Upper lobe of right lung (tissue), 1 donor: ENCODE data around the gene ATF7IP. TPM values are rescaled to one million over a fixed set of nuclear protein-coding genes. Genes with fewer than 3 reads are reported as not detected.

Experiments
- ATAC-seq: fragments of 200-7000 bp; cut with Tn5 transposase; one replicate; pipeline ENCODE4 v1.9.1; 2020; ENCODE audit warnings: mild to moderate bottlenecking, moderate library complexity
- DNase-seq: peaks from one replicate; pipeline ENCODE4 v3.0.0-alpha.2; 2020
- H3K27ac ChIP-seq: fragments of 200-600 bp; one replicate; pipeline ENCODE4 v1.8.0; 2022
- H3K27me3 ChIP-seq: fragments of 200-600 bp; one replicate; pipeline ENCODE4 v1.8.0; 2022; ENCODE audit warnings: mild to moderate bottlenecking
- H3K36me3 ChIP-seq: fragments of 200-600 bp; one replicate; pipeline ENCODE4 v1.8.0; 2022
- H3K4me1 ChIP-seq: fragments of 200-600 bp; one replicate; pipeline ENCODE4 v1.8.0; 2022
- H3K4me3 ChIP-seq: fragments of 200-600 bp; one replicate; pipeline ENCODE4 v1.8.0; 2022; ENCODE audit warnings: mild to moderate bottlenecking
- H3K9me3 ChIP-seq: fragments of 200-600 bp; one replicate; pipeline ENCODE4 v1.8.0; 2022
- intact Hi-C: fragments of 100-400 bp; cut with DNase I; formaldehyde crosslinking; loops from one replicate; pipeline ENCODE4 v1.11.0; 2022
- total RNA-seq: library from RNA; stranded (reverse); fragmentation: NEBNext Ultra II Directional; extraction: Animal tissue kit (Norgen Biotek cat#: 25700); gene quantifications from one replicate; pipeline ENCODE4 v1.2.1, GENCODE V29; 2021
- TF ChIP-seq, protein P1 (sequence below): fragments of 200-600 bp; IDR thresholded peaks from one replicate; pipeline ENCODE4 v1.8.0; 2022; ENCODE audit warnings: antibody characterized with exemption
- donor health status: DM: no; HTN: yes; CAD: no; lungs with severe emphysema.

Gene ATF7IP
- total RNA-seq, 1 donor from 2014 or later = 64.0 TPM

DNA sequence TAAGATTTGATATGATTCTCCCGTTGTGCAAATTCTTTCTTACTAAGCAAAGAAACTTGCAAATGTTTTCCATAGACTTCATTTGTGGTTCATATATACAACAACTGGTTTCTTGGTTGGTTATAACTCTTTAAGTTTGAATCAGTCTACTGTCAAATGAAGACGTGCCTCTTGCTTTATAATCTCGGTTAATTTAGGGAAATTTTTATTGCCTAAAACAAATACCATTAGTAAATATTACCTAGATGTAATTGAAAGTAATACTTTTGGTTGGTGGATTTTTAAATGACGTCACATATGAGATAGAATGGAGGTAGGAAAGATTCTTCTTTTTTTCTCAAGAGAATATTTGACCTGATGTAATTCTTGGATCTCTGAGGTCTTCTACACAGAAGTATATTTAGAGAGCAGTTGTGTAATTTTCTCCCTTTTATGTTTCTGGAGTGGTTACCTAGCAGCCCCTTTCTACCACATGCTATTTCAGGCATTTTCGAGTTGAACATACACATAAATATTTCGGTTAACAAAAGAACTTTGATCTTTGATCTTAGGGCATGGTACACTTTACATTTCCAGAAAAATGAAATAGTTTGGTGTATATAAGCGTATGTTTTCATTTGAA is 1.7 kb downstream of the ATF7IP start:
- no peaks in the 10 kb centered on the region for H3K27me3 ChIP-seq
- H3K4me1 ChIP-seq = peaks cover 3% of the 10 kb centered on the region
- no peak for ATAC-seq
- TF ChIP-seq, protein P1, sequence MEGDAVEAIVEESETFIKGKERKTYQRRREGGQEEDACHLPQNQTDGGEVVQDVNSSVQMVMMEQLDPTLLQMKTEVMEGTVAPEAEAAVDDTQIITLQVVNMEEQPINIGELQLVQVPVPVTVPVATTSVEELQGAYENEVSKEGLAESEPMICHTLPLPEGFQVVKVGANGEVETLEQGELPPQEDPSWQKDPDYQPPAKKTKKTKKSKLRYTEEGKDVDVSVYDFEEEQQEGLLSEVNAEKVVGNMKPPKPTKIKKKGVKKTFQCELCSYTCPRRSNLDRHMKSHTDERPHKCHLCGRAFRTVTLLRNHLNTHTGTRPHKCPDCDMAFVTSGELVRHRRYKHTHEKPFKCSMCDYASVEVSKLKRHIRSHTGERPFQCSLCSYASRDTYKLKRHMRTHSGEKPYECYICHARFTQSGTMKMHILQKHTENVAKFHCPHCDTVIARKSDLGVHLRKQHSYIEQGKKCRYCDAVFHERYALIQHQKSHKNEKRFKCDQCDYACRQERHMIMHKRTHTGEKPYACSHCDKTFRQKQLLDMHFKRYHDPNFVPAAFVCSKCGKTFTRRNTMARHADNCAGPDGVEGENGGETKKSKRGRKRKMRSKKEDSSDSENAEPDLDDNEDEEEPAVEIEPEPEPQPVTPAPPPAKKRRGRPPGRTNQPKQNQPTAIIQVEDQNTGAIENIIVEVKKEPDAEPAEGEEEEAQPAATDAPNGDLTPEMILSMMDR = no peak
- peak overlapping the region; percentile 98 for H3K27ac ChIP-seq
- H3K9me3 ChIP-seq = no peaks in the 10 kb centered on the region
- peak overlapping the region; percentile 79 for H3K4me3 ChIP-seq
- no peaks in the 10 kb centered on the region for H3K36me3 ChIP-seq
- no peak for DNase-seq
- intact Hi-C loops = no loop called here

GRCh38 chr12:14369311-14369710 is 3.8 kb downstream of the ATF7IP start:
- H3K27ac ChIP-seq = no peak overlapping the region
- no peak for DNase-seq
- ATAC-seq = no peak

DNA sequence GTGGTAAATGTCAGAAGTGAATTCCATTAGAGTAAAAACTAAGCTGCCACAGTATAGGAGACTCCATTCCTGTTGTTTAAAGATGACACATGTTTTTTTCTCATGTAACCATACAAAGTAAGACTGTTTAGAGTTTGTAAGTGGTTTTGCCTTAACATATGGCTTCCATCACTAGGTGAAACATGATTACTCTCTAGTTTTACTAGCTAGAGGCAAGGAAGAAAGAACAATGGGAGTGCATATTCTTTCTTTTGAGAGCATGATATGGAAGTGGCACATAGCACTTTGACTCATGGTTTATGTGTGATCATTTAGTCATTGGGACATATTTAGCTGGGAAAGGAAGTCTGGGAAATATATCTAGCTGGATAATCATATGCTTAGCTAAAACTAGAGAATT is 7.7 kb downstream of the ATF7IP start:
- Histone ChIP-seq H3K9me3 (no peaks in the 10 kb centered on the region), H3K4me3 (no peak overlapping the region), H3K4me1 (peaks cover 18% of the 10 kb centered on the region), H3K27ac (no peak overlapping the region), H3K36me3 (no peaks in the 10 kb centered on the region), H3K27me3 (no peaks in the 10 kb centered on the region)
- TF ChIP-seq, protein P1 = no peak
- intact Hi-C loops = no loop called here
- ATAC-seq (no peak), DNase-seq (no peak)

More at GRCh38 chr12:14369311-14369710, 3.8 kb downstream of the ATF7IP start:
- Histone ChIP-seq H3K4me3 (no peak overlapping the region), H3K27me3 (no peaks in the 10 kb centered on the region), H3K9me3 (no peaks in the 10 kb centered on the region), H3K4me1 (peaks cover 20% of the 10 kb centered on the region), H3K36me3 (no peaks in the 10 kb centered on the region)
- TF ChIP-seq, protein P1 = no peak
- intact Hi-C loops = no loop called here

- ATAC-seq = no peak
- TF ChIP-seq, protein P1 = no peak
Observed at GRCh38 chr12:14379508-14379907, 14.0 kb downstream of the ATF7IP start.

DNA sequence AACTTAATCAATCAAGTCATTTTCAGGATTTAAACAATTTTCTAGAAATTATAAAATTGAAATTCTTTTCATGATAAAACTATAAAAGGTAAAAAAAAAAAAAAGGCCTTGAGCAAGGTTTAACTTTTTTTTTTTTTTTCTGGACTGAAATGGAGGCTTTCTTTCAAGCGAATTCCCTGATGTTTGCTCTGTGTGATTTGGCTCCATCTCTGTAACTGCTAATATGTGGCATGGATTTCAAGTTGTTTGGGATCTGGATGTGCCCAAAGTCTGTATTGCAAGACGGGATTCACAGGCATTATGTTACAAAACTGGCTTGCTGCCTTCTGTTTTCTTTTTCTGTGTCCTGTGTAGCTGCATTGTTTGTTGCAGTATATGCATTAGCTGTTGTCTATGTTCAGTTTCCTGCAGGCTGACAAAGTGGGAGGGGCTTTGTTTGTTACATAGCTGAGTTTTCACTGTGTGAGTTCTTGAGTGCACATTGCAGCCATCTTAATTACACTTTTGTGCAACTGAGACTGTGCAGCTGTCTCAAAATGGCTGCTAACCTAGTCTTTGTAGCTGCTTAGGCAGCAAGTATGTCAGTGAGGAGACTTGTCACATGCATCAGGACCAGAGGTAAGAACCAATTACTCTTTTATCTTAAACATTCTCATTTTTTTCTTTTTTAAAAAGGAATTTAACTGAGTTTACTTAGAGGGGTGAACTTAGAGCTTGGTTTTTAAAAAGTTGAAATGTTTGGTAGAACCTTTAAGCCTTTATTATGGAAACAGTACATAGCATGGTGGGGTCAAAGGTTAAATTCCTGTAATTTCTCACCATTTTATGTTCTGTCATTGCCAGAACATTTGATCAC is 19.5 kb downstream of the ATF7IP start:
- H3K4me3 ChIP-seq = peak overlapping the region; percentile 28
- H3K9me3 ChIP-seq = no peaks in the 10 kb centered on the region
- H3K27me3 ChIP-seq = no peaks in the 10 kb centered on the region
- H3K4me1 ChIP-seq = no peaks in the 10 kb centered on the region
- peak overlapping the region; percentile 31 for H3K27ac ChIP-seq
- TF ChIP-seq, protein P1 = no peak
- intact Hi-C loops = no loop called here
- H3K36me3 ChIP-seq = no peaks in the 10 kb centered on the region
- DNase-seq (no peak), ATAC-seq (peak; percentile 86)

More at GRCh38 chr12:14379508-14379907, 14.0 kb downstream of the ATF7IP start:
- no peaks in the 10 kb centered on the region for H3K36me3 ChIP-seq
- H3K27me3 ChIP-seq = no peaks in the 10 kb centered on the region
- no peak overlapping the region for H3K27ac ChIP-seq
- H3K4me1 ChIP-seq = no peaks in the 10 kb centered on the region
- intact Hi-C loops = no loop called here
- DNase-seq = no peak
- H3K9me3 ChIP-seq = peaks cover 13% of the 10 kb centered on the region
- H3K4me3 ChIP-seq = no peak overlapping the region
